ENCODE data around the gene POT1.

DNA sequence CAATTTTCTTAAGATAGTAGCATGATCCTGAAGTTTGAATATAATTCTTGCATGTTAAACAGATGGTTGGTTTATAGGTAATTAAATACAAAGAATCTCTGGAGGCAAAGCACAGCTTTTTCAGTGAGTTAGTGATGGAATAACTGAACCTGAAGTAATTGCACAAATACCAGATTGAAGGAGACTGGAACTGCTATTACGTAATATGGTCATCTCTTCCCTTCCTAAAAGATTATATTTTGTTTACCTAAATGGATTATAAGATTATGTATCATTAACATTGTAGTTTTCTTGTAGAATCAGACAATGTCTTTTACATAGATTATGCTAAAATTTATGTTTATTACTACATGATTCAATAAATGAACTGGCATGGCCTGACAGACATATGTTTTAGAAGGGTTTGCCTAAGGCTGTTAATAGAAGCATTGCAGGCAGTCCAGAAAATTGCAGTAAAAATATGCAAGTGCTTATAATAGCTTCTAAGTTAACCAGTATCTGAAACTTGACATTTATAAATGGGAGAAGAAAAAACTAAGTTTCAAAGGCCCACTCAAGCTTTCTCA is 128.2 kb downstream of the POT1 start:
- no peak for TF ChIP-seq POLR2A (IDR thresholded peaks at IDR 0.05)
- TF ChIP-seq, protein P1, sequence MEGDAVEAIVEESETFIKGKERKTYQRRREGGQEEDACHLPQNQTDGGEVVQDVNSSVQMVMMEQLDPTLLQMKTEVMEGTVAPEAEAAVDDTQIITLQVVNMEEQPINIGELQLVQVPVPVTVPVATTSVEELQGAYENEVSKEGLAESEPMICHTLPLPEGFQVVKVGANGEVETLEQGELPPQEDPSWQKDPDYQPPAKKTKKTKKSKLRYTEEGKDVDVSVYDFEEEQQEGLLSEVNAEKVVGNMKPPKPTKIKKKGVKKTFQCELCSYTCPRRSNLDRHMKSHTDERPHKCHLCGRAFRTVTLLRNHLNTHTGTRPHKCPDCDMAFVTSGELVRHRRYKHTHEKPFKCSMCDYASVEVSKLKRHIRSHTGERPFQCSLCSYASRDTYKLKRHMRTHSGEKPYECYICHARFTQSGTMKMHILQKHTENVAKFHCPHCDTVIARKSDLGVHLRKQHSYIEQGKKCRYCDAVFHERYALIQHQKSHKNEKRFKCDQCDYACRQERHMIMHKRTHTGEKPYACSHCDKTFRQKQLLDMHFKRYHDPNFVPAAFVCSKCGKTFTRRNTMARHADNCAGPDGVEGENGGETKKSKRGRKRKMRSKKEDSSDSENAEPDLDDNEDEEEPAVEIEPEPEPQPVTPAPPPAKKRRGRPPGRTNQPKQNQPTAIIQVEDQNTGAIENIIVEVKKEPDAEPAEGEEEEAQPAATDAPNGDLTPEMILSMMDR (IDR thresholded peaks at IDR 0.05), result no peak

All from transverse colon (tissue), 3 donors.